ENCODE data around the gene ITIH4.

- TF ChIP-seq CTCF (IDR thresholded peaks at IDR 0.05) (no peak), POLR2A (IDR thresholded peaks at IDR 0.05) (no peak)
Observed at GRCh38 chr3:52859686-52860423, 29.4 kb upstream of the ITIH4 start.

Data from heart left ventricle (tissue), 13 donors.